IPS-18c (cell line): Measurements from ENCODE around the gene B3GNT7.

Source experiments
- H3K4me3 ChIP-seq: 2 replicates; pipeline ENCODE4 v1.7.0; 2013; ENCODE audit warnings: low read depth, mild to moderate bottlenecking, low read length, moderate library complexity; ENCODE audit not compliant: insufficient read depth
- H3K9me3 ChIP-seq: one replicate; pipeline ENCODE4 v1.6.1; 2013; ENCODE audit warnings: mild to moderate bottlenecking, low read length, moderate library complexity; ENCODE audit not compliant: control insufficient read depth, insufficient read depth

B3GNT7 gene

DNA sequence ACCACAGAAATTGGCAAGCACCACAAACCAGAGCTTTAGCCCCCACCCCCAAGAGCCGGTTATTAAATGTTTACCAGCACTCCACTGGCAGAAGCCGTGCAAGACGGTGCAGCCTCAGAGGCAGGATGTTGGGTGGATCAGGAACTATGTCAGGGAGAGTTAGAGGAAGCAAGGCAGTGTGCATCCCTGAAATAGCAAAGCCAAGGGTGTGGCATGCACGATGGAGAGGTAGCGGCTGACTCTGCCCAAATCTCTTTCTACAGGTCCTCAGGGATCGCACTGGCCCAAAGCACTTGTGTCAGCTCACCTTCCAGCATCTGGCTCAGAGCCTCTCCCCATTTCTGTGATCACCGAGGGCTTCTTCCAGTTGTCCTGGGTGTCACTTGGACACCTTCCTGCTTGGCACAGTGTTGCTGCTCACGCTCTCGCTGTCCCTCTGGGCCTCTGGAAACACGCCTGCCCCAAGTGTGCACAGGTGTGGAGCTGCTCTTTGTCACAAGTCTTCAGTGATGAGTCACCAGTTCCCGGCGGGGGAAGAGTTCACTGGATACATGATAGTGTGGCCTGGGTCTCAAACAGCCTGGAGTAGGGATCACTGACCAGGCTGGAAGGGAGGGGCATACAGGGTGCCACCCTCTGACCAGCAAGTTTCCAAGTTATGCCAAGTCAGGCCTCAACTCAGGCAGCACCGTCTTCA is 17.3 kb upstream of the B3GNT7 start:
- Histone ChIP-seq H3K4me3 (no peak overlapping the region), H3K9me3 (no peaks in the 10 kb centered on the region)

DNA sequence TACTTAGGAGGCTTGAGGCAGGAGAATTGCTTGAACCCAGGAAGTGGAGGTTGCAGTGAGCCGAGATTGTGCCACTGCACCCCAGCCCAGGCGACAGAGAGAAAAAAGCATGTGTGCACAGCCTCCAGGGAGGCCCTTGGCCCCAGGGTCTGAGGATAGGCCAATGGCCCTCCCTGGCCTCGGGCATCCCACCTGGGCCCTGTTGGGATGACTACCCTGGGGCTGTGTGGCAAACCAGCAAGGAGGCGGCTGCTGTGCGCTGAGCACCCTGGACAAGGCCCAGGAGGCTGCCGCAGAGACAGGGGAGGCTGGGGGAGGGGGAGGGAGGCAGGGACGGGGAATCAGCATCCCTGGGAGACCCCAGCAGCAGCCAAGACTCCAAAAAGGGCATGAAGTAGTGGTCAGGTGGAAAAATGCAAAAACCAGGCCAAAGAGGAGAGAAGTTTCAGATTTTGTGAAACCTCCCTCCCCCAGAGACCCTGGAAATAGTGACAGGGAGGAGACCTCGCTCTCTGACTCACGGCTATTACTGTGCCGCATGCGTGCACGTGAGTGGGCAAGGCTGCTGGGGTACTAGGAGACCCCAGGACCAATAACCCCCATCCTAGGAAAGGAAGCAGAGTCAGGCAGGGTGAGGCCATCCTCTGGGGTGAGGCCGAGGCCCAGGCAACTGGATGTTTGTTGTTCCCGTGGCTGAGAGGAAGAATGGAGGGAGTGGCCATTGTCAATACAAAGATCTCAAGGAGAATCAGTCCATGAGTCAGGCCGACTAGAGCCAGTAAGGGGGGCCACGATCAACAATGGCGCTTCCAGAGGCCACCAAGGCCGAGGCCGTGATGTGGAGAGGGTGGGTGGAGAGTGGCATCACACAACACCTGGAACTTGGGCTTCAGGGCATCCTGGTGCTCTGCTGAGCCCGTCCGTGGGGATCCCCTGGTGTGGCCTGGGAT is 16.0 kb upstream of the B3GNT7 start:
- no peak overlapping the region for H3K4me3 ChIP-seq
- H3K9me3 ChIP-seq, result no peaks in the 10 kb centered on the region

DNA sequence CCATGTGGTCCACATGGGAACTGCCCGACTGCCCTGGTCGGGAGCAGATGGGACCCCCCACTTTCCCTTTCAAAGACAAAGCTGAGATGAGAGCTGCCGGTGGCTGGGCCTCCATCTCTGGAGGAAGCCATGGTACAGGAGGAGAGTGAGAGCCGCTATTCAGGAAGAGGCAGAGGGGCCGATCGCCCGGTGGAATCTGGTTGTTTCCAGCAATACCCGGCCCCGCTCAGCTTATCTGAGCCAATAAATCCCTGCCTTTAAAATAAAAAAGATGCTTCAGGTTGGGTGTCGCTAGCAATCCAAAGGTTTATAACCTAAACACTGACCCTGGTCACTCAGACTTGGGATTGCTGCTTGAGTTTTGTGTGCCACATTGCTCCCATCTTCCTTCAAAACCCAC is 15.2 kb upstream of the B3GNT7 start:
- no peak overlapping the region for H3K4me3 ChIP-seq
- no peaks in the 10 kb centered on the region for H3K9me3 ChIP-seq

DNA sequence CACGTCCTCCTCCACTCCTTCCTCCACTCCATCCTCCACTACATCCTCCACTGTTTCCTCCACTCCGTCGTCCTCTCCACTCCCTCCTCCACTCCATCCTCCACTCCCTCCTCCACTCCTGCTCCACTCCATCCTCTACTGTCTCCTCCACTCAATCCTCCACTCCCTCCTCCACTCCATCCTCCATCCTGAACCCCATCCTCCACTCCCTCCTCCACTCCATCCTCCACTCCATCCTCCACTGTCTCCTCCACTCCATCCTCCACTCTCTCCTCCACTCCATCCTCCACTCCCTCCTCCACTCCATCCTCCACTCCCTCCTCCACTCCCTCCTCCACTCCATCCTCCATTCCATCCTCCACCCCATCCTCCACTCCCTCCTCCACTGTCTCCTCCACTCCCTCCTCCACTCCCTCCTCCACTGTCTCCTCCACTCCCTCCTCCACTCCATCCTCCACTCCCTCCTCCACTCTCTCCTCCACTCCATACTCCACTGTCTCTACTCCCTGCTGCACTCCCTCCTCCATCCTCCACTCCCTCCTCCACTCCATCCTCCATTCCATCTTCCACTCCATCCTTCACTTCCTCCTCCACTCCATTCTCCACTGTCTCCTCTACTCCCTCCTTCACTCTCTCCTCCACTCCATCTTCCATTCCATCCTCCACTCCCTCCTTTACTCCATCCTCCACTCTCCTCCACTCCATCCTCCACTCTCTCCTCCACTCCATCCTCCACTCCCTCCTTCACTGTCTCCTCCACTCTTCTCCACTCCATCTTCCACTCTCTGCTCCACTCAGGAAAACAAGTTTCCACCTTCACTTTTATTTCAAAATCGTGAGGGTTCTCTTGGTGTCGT is 14.3 kb upstream of the B3GNT7 start:
- Histone ChIP-seq H3K4me3 (no peak overlapping the region), H3K9me3 (no peaks in the 10 kb centered on the region)

DNA sequence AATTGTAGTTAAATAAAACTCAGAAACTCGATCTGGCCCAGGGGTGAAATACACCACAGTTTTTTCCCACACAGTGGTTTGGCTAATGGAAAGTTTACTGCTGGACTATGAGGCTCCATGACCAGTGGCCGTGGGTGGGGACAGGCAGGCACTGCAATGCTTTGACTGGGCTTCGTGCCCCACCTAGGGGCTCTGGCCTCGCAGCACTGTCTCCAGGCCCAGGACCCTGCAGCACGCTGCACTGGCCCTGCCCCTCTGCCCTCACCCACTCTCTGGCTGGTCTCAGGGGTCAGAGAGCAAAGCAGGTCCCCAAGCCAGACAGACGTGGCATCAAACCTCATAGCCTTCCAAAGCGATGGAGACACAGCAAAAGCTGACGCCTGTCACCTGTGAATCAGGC is 13.4 kb upstream of the B3GNT7 start:
- Histone ChIP-seq H3K4me3 (no peak overlapping the region), H3K9me3 (no peaks in the 10 kb centered on the region)

DNA sequence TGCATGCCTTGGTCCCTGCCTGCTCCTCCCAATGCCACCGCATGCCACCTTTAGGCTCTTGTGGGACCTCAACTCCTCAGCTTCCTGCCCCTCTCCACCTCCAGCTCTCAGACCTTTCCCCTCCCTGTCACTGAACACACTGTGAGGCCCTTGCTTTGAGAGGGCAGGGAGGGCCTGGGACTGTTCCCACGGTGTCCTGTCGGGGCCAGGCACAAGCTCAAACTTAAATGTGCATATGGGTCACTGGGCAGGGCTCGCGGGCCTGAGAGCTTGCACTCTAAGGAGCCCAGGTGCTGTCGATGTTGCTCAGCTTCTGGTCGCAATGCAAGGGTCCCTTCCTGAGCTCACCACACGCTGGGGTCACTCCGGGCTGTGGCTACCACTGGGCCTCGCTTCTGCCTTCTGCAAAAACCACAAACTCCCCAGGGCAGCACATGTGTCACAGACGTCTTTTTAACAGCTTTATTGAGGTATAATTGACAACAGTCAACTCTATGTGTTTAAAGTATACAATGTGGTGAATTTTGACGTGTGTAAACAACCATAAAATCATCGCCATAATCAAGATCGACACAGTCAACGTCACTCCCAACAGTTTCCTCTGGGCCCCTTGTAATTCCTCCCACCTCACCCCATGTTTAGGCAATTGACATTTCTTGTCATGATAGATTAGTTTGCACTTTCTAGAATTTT is 11.9 kb upstream of the B3GNT7 start:
- Histone ChIP-seq H3K9me3 (no peaks in the 10 kb centered on the region), H3K4me3 (no peak overlapping the region)

DNA sequence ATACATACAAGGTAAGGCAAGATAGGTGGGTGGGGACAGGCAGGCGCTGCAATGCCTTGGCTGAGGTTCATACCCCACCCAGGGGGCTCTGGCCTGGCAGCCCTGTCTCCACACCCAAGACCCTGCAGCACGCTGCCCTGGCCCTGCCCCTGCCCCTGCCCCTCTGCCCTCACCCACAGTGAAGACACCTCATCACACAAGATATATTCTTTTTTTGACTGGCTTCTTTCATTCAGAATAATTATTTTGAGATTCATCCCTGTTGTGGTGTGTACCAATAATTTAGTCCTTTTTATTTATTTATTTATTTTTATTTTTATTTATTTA is 11.4 kb upstream of the B3GNT7 start:
- no peaks in the 10 kb centered on the region for H3K9me3 ChIP-seq
- H3K4me3 ChIP-seq, result no peak overlapping the region

DNA sequence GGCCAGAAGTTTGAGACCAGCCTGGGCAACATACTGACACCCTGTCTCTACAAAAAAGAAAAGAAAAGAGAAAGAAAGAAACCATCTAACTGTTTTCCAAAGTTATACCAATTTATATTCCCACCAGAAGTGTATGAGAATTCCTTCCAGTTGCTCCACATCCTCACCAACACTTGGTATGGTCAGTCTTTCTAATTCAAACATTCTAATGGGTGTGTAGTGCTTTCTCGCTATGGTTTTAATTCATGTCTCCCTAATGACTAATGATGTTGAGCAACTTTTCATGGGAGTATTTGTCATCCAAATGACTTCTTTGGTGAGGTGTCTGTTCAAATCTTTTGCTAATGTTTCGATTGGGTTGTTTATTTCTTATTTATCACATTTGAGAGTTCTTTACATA is 10.5 kb upstream of the B3GNT7 start:
- Histone ChIP-seq H3K9me3 (no peaks in the 10 kb centered on the region), H3K4me3 (no peak overlapping the region)

DNA sequence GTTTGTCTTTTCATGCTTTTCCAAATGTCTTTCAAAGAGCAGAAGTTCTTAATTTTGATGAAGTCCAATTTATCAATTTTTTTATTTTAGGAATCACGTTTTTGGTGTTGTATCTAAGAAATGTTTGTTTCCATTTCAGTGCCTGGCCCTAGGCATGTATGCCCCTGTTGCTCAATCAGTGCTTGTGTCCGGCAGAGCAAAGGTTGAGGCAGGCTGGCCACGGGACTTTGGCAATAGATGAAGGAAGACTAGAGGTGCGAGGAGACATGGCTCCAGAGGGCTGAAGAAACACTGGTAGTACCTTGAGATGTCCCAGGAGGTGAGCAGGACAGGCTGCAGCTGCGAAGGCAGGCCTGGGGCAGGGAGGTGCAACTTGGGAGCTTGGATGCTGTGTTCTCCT is 10.1 kb upstream of the B3GNT7 start:
- H3K4me3 ChIP-seq, result no peak overlapping the region
- H3K9me3 ChIP-seq, result no peaks in the 10 kb centered on the region

DNA sequence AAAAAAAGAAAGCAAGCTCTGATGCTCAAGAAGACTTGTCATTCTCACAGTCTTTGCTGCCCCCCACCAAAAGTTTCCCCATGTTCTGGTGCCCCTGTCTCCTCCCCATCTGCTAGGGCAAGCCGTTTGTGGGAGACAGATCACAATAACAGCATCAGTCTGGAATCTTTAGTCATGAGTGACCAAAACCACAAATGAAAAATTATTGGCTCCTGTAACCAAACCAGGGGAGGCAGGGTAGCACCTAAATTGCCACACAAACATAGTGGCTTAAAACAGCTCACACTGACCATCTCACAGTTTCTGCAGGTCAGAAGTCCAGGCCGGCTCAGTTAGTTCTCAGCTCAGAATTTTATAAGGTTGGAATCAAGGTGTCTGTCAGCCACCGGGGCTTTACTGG is 9.1 kb upstream of the B3GNT7 start:
- H3K4me3 ChIP-seq, result no peak overlapping the region
- H3K9me3 ChIP-seq, result no peaks in the 10 kb centered on the region

DNA sequence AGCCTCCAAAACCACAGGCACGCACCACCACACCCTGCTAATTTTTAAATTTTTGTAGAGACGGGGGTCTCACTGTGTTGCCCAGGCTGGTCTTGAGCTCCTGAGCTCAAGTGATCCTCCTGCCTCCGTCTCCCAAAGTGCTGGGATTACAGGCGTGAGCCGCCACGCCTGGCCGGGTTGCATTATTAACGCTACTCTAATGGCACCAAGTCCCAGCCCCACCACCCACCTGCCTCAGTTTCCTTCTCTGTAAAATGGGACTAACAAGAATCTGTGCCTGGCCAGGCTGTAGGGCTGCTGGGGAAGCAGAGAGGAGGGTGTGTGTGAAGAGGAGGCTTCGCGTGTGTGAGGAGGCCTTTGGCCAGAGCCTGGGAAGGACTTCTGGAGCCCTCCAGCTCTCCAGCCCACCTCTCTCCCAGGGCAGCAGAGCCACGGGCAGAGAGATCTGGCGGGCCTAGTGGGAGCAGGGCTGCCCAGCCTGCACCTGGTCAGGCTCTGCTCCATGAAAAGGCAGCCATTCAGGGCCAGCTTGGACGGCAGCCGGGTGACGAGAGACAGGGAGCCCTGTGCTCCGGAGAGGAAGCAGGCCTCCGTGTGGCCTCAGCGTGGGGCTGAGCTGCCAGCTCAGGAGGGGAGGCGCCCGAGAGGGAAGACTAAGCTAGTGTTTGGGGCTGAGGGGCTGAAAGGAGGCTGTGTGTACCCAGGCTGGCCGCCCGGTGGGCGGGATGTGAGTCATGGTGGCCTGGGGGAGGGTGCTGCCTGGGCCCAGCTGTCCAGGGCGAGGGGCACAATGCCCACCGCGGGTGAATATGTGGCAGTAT is 7.4 kb upstream of the B3GNT7 start:
- Histone ChIP-seq H3K9me3 (no peaks in the 10 kb centered on the region), H3K4me3 (no peak overlapping the region)

DNA sequence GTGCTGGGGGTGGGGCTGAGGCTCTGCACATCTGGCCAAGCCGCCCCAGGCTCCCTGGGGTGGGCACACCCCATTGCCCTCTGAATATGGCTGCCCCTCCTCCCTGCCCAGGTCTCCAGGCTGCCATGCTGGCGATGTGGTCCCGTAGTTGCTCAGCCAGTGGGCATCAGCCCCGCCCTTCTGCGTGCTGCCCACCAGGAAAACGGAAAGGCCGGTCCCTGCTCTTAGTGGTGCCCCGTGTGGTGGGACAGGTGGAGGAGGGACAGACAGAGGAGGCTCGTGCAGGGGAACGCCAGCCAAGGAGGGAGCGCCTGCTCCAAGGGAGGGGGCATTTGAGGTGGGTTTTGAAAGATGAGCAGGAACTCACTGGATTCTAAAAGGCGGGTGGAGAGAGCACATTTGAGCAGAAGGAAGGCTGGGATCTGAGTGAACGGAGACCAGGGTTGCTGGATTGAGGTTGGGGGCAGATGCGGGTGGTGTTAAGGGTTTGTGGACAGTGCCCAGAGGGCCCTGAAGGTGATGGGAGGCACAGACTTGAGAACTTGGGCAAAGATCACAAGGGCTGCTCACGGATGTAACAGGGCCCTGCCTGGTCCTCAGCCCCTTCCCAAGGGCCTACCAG is 6.7 kb upstream of the B3GNT7 start:
- Histone ChIP-seq H3K9me3 (no peaks in the 10 kb centered on the region), H3K4me3 (no peak overlapping the region)

DNA sequence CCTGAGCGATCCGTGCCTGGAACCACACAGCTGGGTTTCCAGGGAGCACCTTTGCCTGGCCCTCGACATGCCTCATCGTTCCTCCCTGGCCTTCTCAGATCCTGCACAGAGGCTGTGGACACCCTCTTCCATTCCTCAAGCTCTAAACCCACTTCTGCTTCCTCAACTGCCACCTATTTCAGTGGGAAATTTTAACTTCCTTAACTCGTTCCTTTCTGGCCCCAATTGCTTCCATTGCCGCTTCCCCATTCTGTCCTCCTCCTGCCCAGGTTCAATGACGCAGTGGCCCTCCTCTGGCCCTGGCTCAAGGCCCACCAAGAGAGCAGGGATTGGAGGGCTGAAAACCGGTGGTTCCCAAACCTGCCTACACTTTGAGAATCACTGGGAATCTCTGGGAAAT is 4.8 kb upstream of the B3GNT7 start:
- H3K4me3 ChIP-seq, result no peak overlapping the region
- H3K9me3 ChIP-seq, result no peaks in the 10 kb centered on the region

DNA sequence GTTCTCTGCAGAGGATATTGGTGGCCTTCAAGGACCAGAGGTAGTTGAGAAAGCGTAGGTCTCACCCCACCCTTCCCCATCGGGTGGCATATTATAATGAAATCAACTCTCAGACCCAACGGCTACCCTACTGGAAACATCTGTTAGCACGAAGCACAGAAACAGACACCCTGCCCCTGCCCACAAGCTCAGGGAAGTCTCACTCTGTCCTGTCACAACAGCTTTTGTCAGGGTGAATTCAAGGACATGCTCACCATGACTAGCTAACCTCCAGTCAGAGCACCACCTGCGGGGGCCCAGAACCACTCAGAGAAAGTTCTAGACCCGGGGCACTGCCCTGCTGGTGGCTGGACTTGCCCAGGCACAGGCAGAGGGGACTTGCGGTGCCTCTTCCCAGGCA is 3.5 kb upstream of the B3GNT7 start:
- Histone ChIP-seq H3K9me3 (no peaks in the 10 kb centered on the region), H3K4me3 (no peak overlapping the region)

DNA sequence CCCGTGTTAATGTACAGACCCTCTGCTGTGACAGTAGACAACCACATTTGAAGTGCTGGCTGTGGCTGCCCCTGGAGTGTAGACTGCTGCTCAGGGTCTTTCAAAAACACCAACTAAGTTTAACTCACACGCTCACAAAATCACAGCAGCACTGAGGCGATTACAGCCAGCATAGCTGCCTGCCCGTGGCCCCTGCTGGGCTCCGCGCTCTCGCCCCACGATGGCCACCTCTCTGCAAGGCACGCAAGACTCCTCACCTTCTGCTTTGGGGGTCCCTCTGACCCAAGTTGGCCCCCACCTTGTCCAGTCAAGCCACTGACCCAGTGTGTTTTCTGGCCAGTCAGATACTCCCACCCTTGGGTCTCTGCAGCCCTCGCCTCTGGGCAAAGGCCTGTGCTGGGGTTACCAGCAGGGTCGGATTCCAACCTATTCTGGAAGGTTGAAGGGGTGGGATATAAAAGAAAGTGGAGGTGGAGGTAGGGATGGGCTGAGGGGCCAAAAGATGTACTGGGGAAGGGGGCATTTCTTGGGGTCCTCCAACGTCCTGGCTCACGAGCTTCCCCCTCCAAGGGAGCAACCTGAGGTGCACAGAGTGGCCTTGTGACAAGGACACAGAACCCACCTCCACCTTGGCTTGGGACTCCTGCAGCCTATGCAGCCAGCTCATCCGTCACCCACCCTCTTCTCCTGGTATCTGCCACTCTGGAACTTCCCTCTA is 2.9 kb upstream of the B3GNT7 start:
- H3K9me3 ChIP-seq, result no peaks in the 10 kb centered on the region
- no peak overlapping the region for H3K4me3 ChIP-seq
